ENCODE results near the gene PLEKHJ1. TPM values are rescaled to one million over a fixed set of nuclear protein-coding genes. Genes with fewer than 3 reads are reported as not detected.

PLEKHJ1 gene
- total and polyA plus RNA-seq, 2 of the 13 experiments (the other 11 are each of a cell fraction or from before 2014, with no cell fraction given): 70.5 to 130 TPM

GRCh38 chr19:2269244-2270156 lies 33.4 kb upstream of the PLEKHJ1 start (continued):
- no peak for TF ChIP-seq PBX2 (CRISPR knock-in tag; IDR thresholded peaks at IDR 0.05)
- no peak for TF ChIP-seq ZBTB40 (IDR thresholded peaks at IDR 0.05)
- peak; percentile 55; the same call in 1 of the 2 replicates for TF ChIP-seq ZBTB40 (CRISPR knock-in tag; IDR thresholded peaks at IDR 0.05)
- TF ChIP-seq MEIS1 (CRISPR knock-in tag; IDR thresholded peaks at IDR 0.05; ENCODE audit: borderline replicate concordance): 0 out of 2 replicates have a peak, but pooled peaks have one; percentile 31
- no peak for TF ChIP-seq MAFK (conservative IDR thresholded peaks at IDR 0.05 in 1 of 2, IDR thresholded peaks at IDR 0.05 in 1 of 2; ENCODE audit: low read length in 2 of 2)
- TF ChIP-seq ZNF772 (CRISPR knock-in tag; IDR thresholded peaks at IDR 0.05): peak; percentile 79; the same call in 1 of the 2 replicates
- TF ChIP-seq MYC (CRISPR knock-in tag; IDR thresholded peaks at IDR 0.05; ENCODE audit: borderline replicate concordance): peak; percentile 78
- TF ChIP-seq ZBTB49 (CRISPR knock-in tag; IDR thresholded peaks at IDR 0.05; ENCODE audit: borderline replicate concordance): 0 out of 2 replicates have a peak, but pooled peaks have one; percentile 40
- TF ChIP-seq ELF3 (CRISPR knock-in tag; IDR thresholded peaks at IDR 0.05): peak; percentile 75; the same call in 1 of the 2 replicates
- peak; percentile 99 for TF ChIP-seq ZBTB14 (CRISPR knock-in tag; IDR thresholded peaks at IDR 0.05)
- TF ChIP-seq ZNF557 (CRISPR knock-in tag; IDR thresholded peaks at IDR 0.05): peak; percentile 47; the same call in 1 of the 2 replicates
- no peak; the same call in 1 of the 2 replicates for TF ChIP-seq WIZ (CRISPR knock-in tag; IDR thresholded peaks at IDR 0.05)
- TF ChIP-seq RORA (CRISPR knock-in tag; IDR thresholded peaks at IDR 0.05): no peak
